ENCODE data around the gene GPR21.

GPR21 gene

GRCh38 chr9:123035791-123036190, 2.3 kb downstream of the GPR21 start:
- FAIRE-seq (no peak), DNase-seq (ENCODE audit: insufficient read length) (no peak)
- TF ChIP-seq POLR2A (IDR thresholded peaks at IDR 0.05; ENCODE audit: low read depth, low read length) (no peak), POLR2AphosphoS5 (IDR thresholded peaks at IDR 0.05; ENCODE audit: low read depth, low read length) (no peak), TAF1 (IDR thresholded peaks at IDR 0.05; ENCODE audit: borderline replicate concordance, low read depth, low read length) (no peak)

GRCh38 chr9:123036893-123037545, 3.6 kb downstream of the GPR21 start:
- TF ChIP-seq POLR2A (IDR thresholded peaks at IDR 0.05; ENCODE audit: low read depth, low read length) (no peak), TAF1 (IDR thresholded peaks at IDR 0.05; ENCODE audit: borderline replicate concordance, low read depth, low read length) (no peak), POLR2AphosphoS5 (IDR thresholded peaks at IDR 0.05; ENCODE audit: low read depth, low read length) (no peak)
- DNase-seq (ENCODE audit: insufficient read length) (no peak), FAIRE-seq (no peak)

- no peak for TF ChIP-seq TAF1 (IDR thresholded peaks at IDR 0.05; ENCODE audit: borderline replicate concordance, low read depth, low read length)
- TF ChIP-seq POLR2AphosphoS5 (IDR thresholded peaks at IDR 0.05; ENCODE audit: low read depth, low read length), result no peak
- TF ChIP-seq POLR2A (IDR thresholded peaks at IDR 0.05; ENCODE audit: low read depth, low read length), result no peak
- no peak for DNase-seq (ENCODE audit: insufficient read length)
- no peak for FAIRE-seq
These were observed 6.3 kb downstream of the GPR21 start for GRCh38 chr9:123039617-123040219.

- TF ChIP-seq TAF1 (IDR thresholded peaks at IDR 0.05; ENCODE audit: borderline replicate concordance, low read depth, low read length), result no peak
- TF ChIP-seq POLR2AphosphoS5 (IDR thresholded peaks at IDR 0.05; ENCODE audit: low read depth, low read length), result no peak
- no peak for TF ChIP-seq POLR2A (IDR thresholded peaks at IDR 0.05; ENCODE audit: low read depth, low read length)
- no peak for FAIRE-seq
- no peak for DNase-seq (ENCODE audit: insufficient read length)
These were observed 7.3 kb downstream of the GPR21 start for GRCh38 chr9:123040801-123041200.

GRCh38 chr9:123041489-123041888, 8.0 kb downstream of the GPR21 start:
- DNase-seq (ENCODE audit: insufficient read length), result no peak
- no peak for FAIRE-seq
- TF ChIP-seq POLR2AphosphoS5 (IDR thresholded peaks at IDR 0.05; ENCODE audit: low read depth, low read length) (no peak), TAF1 (IDR thresholded peaks at IDR 0.05; ENCODE audit: borderline replicate concordance, low read depth, low read length) (no peak), POLR2A (IDR thresholded peaks at IDR 0.05; ENCODE audit: low read depth, low read length) (no peak)

GRCh38 chr9:123043081-123043939, 9.8 kb downstream of the GPR21 start:
- TF ChIP-seq TAF1 (IDR thresholded peaks at IDR 0.05; ENCODE audit: borderline replicate concordance, low read depth, low read length), result no peak
- no peak for TF ChIP-seq POLR2A (IDR thresholded peaks at IDR 0.05; ENCODE audit: low read depth, low read length)
- TF ChIP-seq POLR2AphosphoS5 (IDR thresholded peaks at IDR 0.05; ENCODE audit: low read depth, low read length), result no peak
- DNase-seq (ENCODE audit: insufficient read length) (no peak), FAIRE-seq (no peak)

GRCh38 chr9:123044586-123044985, 11.1 kb downstream of the GPR21 start:
- no peak for TF ChIP-seq POLR2A (IDR thresholded peaks at IDR 0.05; ENCODE audit: low read depth, low read length)
- no peak for TF ChIP-seq POLR2AphosphoS5 (IDR thresholded peaks at IDR 0.05; ENCODE audit: low read depth, low read length)
- TF ChIP-seq TAF1 (IDR thresholded peaks at IDR 0.05; ENCODE audit: borderline replicate concordance, low read depth, low read length), result no peak
- FAIRE-seq, result peak; percentile 24
- DNase-seq (ENCODE audit: insufficient read length), result no peak

- DNase-seq (ENCODE audit: insufficient read length) (no peak), FAIRE-seq (peak; percentile 53)
- no peak for TF ChIP-seq POLR2AphosphoS5 (IDR thresholded peaks at IDR 0.05; ENCODE audit: low read depth, low read length)
These were observed 13.1 kb downstream of the GPR21 start for GRCh38 chr9:123046406-123047195.

GRCh38 chr9:123048748-123049147, 15.3 kb downstream of the GPR21 start:
- DNase-seq (ENCODE audit: insufficient read length) (no peak), FAIRE-seq (peak; percentile 66)
- TF ChIP-seq POLR2AphosphoS5 (IDR thresholded peaks at IDR 0.05; ENCODE audit: low read depth, low read length) (no peak), TAF1 (IDR thresholded peaks at IDR 0.05; ENCODE audit: borderline replicate concordance, low read depth, low read length) (no peak), POLR2A (IDR thresholded peaks at IDR 0.05; ENCODE audit: low read depth, low read length) (no peak)

- no peak for FAIRE-seq
- TF ChIP-seq POLR2AphosphoS5 (IDR thresholded peaks at IDR 0.05; ENCODE audit: low read depth, low read length), result no peak
- TF ChIP-seq TAF1 (IDR thresholded peaks at IDR 0.05; ENCODE audit: borderline replicate concordance, low read depth, low read length), result no peak
- TF ChIP-seq POLR2A (IDR thresholded peaks at IDR 0.05; ENCODE audit: low read depth, low read length), result no peak
- no peak for DNase-seq (ENCODE audit: insufficient read length)
These were observed 16.2 kb downstream of the GPR21 start for GRCh38 chr9:123049589-123050222.

- TF ChIP-seq POLR2AphosphoS5 (IDR thresholded peaks at IDR 0.05; ENCODE audit: low read depth, low read length) (no peak), POLR2A (IDR thresholded peaks at IDR 0.05; ENCODE audit: low read depth, low read length) (no peak), TAF1 (IDR thresholded peaks at IDR 0.05; ENCODE audit: borderline replicate concordance, low read depth, low read length) (no peak)
- no peak for DNase-seq (ENCODE audit: insufficient read length)
- no peak for FAIRE-seq
These were observed 19.6 kb downstream of the GPR21 start for GRCh38 chr9:123053046-123053445.

All from GM12892 (cell line).